ENCODE measurements around the gene FTCD. TPM values are rescaled to one million over a fixed set of nuclear protein-coding genes. Genes with fewer than 3 reads are reported as not detected.

FTCD gene
- total and polyA plus RNA-seq, 2 donors (not counting 1 experiment from before 2014, with no cell fraction given), result 0.27 to 1.3 TPM

GRCh38 chr21:46168659-46169386, 13.4 kb upstream of the FTCD start:
- Histone ChIP-seq H3K27me3 (ENCODE audit: control insufficient read depth, insufficient read depth, low read length) (no peaks in the 10 kb centered on the region), H3K36me3 (ENCODE audit: control insufficient read depth, insufficient read depth, low read length) (no peaks in the 10 kb centered on the region), H3K9ac (ENCODE audit: insufficient read depth, low read length) (no peak overlapping the region), H3K4me1 (ENCODE audit: control insufficient read depth, extremely low read depth, insufficient read depth, low read length) (no peaks in the 10 kb centered on the region), H4K20me1 (ENCODE audit: control insufficient read depth, extremely low read depth, insufficient read depth, low read length) (no peaks in the 10 kb centered on the region), H3K79me2 (ENCODE audit: control insufficient read depth, insufficient read depth, low read length) (no peaks in the 10 kb centered on the region), H3K4me2 (ENCODE audit: extremely low read depth, insufficient read depth, low read length) (no peak overlapping the region), H3K27ac (ENCODE audit: insufficient read depth, low read length) (no peak overlapping the region), H2AFZ (ENCODE audit: low read length) (no peak overlapping the region), H3K9me3 (ENCODE audit: control insufficient read depth, insufficient read depth, low read depth, low read length) (no peaks in the 10 kb centered on the region), H3K4me3 (replicated peaks in 1 of 4; ENCODE audit: control extremely low read depth in 1 of 4, insufficient read depth in 1 of 4, low read depth in 3 of 4, low read length in 4 of 4) (no peak overlapping the region)
- no peak for TF ChIP-seq CTCF (conservative IDR thresholded peaks at IDR 0.05 in 1 of 2, IDR thresholded peaks at IDR 0.05 in 1 of 2; ENCODE audit: low read depth in 1 of 2, low read length in 2 of 2)
- TF ChIP-seq EZH2 (IDR thresholded peaks at IDR 0.05; ENCODE audit: low read length, missing control alignments), result no peak
- no peak for DNase-seq (ENCODE audit: low read depth in 2 of 2)

- H3K4me3 ChIP-seq (replicated peaks in 1 of 4; ENCODE audit: control extremely low read depth in 1 of 4, insufficient read depth in 1 of 4, low read depth in 3 of 4, low read length in 4 of 4), result no peak overlapping the region
- no peak for DNase-seq (ENCODE audit: low read depth in 2 of 2)
- TF ChIP-seq CTCF (conservative IDR thresholded peaks at IDR 0.05 in 1 of 2, IDR thresholded peaks at IDR 0.05 in 1 of 2; ENCODE audit: low read depth in 1 of 2, low read length in 2 of 2), result no peak
- TF ChIP-seq EZH2 (IDR thresholded peaks at IDR 0.05; ENCODE audit: low read length, missing control alignments), result no peak
- no peak overlapping the region for H3K27ac ChIP-seq (ENCODE audit: insufficient read depth, low read length)
- H3K79me2 ChIP-seq (ENCODE audit: control insufficient read depth, insufficient read depth, low read length), result no peaks in the 10 kb centered on the region
- H3K4me2 ChIP-seq (ENCODE audit: extremely low read depth, insufficient read depth, low read length), result no peak overlapping the region
- H4K20me1 ChIP-seq (ENCODE audit: control insufficient read depth, extremely low read depth, insufficient read depth, low read length), result no peaks in the 10 kb centered on the region
- no peak overlapping the region for H3K9ac ChIP-seq (ENCODE audit: insufficient read depth, low read length)
- H3K4me1 ChIP-seq (ENCODE audit: control insufficient read depth, extremely low read depth, insufficient read depth, low read length), result no peaks in the 10 kb centered on the region
- H2AFZ ChIP-seq (ENCODE audit: low read length), result no peak overlapping the region
- H3K27me3 ChIP-seq (ENCODE audit: control insufficient read depth, insufficient read depth, low read length), result no peaks in the 10 kb centered on the region
- H3K36me3 ChIP-seq (ENCODE audit: control insufficient read depth, insufficient read depth, low read length), result no peaks in the 10 kb centered on the region
- H3K9me3 ChIP-seq (ENCODE audit: control insufficient read depth, insufficient read depth, low read depth, low read length), result no peaks in the 10 kb centered on the region
Observed at GRCh38 chr21:46168238-46168637, 12.9 kb upstream of the FTCD start.

- Histone ChIP-seq H3K36me3 (ENCODE audit: control insufficient read depth, insufficient read depth, low read length) (no peaks in the 10 kb centered on the region), H3K27ac (ENCODE audit: insufficient read depth, low read length) (no peak overlapping the region), H4K20me1 (ENCODE audit: control insufficient read depth, extremely low read depth, insufficient read depth, low read length) (no peaks in the 10 kb centered on the region), H3K4me1 (ENCODE audit: control insufficient read depth, extremely low read depth, insufficient read depth, low read length) (no peaks in the 10 kb centered on the region), H3K27me3 (ENCODE audit: control insufficient read depth, insufficient read depth, low read length) (no peaks in the 10 kb centered on the region), H3K4me3 (replicated peaks in 1 of 4; ENCODE audit: control extremely low read depth in 1 of 4, insufficient read depth in 1 of 4, low read depth in 3 of 4, low read length in 4 of 4) (no peak overlapping the region), H3K9ac (ENCODE audit: insufficient read depth, low read length) (no peak overlapping the region), H3K9me3 (ENCODE audit: control insufficient read depth, insufficient read depth, low read depth, low read length) (no peaks in the 10 kb centered on the region), H3K4me2 (ENCODE audit: extremely low read depth, insufficient read depth, low read length) (no peak overlapping the region), H3K79me2 (ENCODE audit: control insufficient read depth, insufficient read depth, low read length) (no peaks in the 10 kb centered on the region), H2AFZ (ENCODE audit: low read length) (no peak overlapping the region)
- DNase-seq (ENCODE audit: low read depth in 2 of 2), result no peak
- no peak for TF ChIP-seq CTCF (conservative IDR thresholded peaks at IDR 0.05 in 1 of 2, IDR thresholded peaks at IDR 0.05 in 1 of 2; ENCODE audit: low read depth in 1 of 2, low read length in 2 of 2)
- TF ChIP-seq EZH2 (IDR thresholded peaks at IDR 0.05; ENCODE audit: low read length, missing control alignments), result no peak
Observed at GRCh38 chr21:46165098-46165497, 9.7 kb upstream of the FTCD start.

All from fibroblast of lung (primary cell).